HepG2 (cell line): ENCODE measurements around the gene NRL. TPM values are rescaled to one million over a fixed set of nuclear protein-coding genes. Genes with fewer than 3 reads are reported as not detected.

ENCODE experiments used
- ATAD3A ChIP-seq: sonication (generic); formaldehyde crosslinking; IDR thresholded peaks from 2 replicates; pipeline ENCODE4 v1.4.0; 2020; ENCODE audit warnings: missing genetic modification reagents
- CC2D1A ChIP-seq: sonication (generic); formaldehyde crosslinking; IDR thresholded peaks from 2 replicates; pipeline ENCODE4 v1.8.1; 2023; ENCODE audit warnings: mild to moderate bottlenecking, missing genetic modification reagents
- HNF4G ChIP-seq, 2 experiments: sonication (generic) in 1 of 2; formaldehyde crosslinking in 1 of 2; IDR thresholded peaks; 2 replicates each; pipeline versions ENCODE4 v1.4.0 to v1.6.1; 2011 to 2020; ENCODE audit warnings: borderline replicate concordance in 2 of 2, low read depth in 2 of 2, mild to moderate bottlenecking in 2 of 2, low read length in 1 of 2, missing genetic modification reagents in 1 of 2, moderate library complexity in 1 of 2
- HNRNPL ChIP-seq: fragments of 200-400 bp; formaldehyde crosslinking; IDR thresholded peaks from 2 replicates; pipeline ENCODE4 v1.6.1; 2017; ENCODE audit warnings: mild to moderate bottlenecking, low read depth, low read length
- MTF2 ChIP-seq: sonication (generic); formaldehyde crosslinking; IDR thresholded peaks from 2 replicates; pipeline ENCODE4 v1.5.0; 2020; ENCODE audit warnings: missing genetic modification reagents, borderline replicate concordance
- RFXAP ChIP-seq: sonication (generic); formaldehyde crosslinking; IDR thresholded peaks from 2 replicates; pipeline ENCODE4 v1.4.0; 2020; ENCODE audit warnings: missing genetic modification reagents, borderline replicate concordance
- U2AF2 ChIP-seq: fragments of 200-400 bp; formaldehyde crosslinking; IDR thresholded peaks from 2 replicates; pipeline ENCODE4 v1.6.1; 2017; ENCODE audit warnings: low read depth, mild to moderate bottlenecking, low read length
- ZNF101 ChIP-seq: sonication (generic); formaldehyde crosslinking; IDR thresholded peaks from 2 replicates; pipeline ENCODE4 v1.4.0; 2020; ENCODE audit warnings: mild to moderate bottlenecking, low read depth, missing genetic modification reagents, borderline replicate concordance
- ZNF430 ChIP-seq: sonication (generic); formaldehyde crosslinking; IDR thresholded peaks from 2 replicates; pipeline ENCODE4 v1.9.0; 2021; ENCODE audit warnings: mild to moderate bottlenecking, missing genetic modification reagents
- ZNF451 ChIP-seq: sonication (generic); formaldehyde crosslinking; IDR thresholded peaks from 2 replicates; pipeline ENCODE4 v1.5.0; 2020; ENCODE audit warnings: mild to moderate bottlenecking, missing genetic modification reagents
- ZNF512B ChIP-seq: sonication (generic); formaldehyde crosslinking; IDR thresholded peaks from 2 replicates; pipeline ENCODE4 v1.5.1; 2020; ENCODE audit warnings: missing genetic modification reagents, mild to moderate bottlenecking, borderline replicate concordance
- ZNF607 ChIP-seq: sonication (generic); formaldehyde crosslinking; IDR thresholded peaks from 2 replicates; pipeline ENCODE4 v1.5.1; 2020; ENCODE audit warnings: missing genetic modification reagents, mild to moderate bottlenecking, borderline replicate concordance
- ZNF800 ChIP-seq: sonication (generic); formaldehyde crosslinking; IDR thresholded peaks from 2 replicates; pipeline ENCODE4 v1.4.0; 2020; ENCODE audit warnings: missing genetic modification reagents
- polyA plus RNA-seq, 8 experiments: library from polyadenylated mRNA; depleted of rRNA in 3 of 8; stranded (reverse) in 7 of 8; unstranded in 1 of 8; fragments of >200 nt; fragmentation: Illumina TruSeq in 4 of 8; extraction: Trizol in 4 of 8; gene quantifications; 2 replicates each; pipeline versions ENCODE4 v1.2.1 to v1.2.3, GENCODE V29; 2011 to 2016; ENCODE audit warnings: low read depth in 4 of 8, missing spikeins in 1 of 8, mixed read lengths in 1 of 8; ENCODE audit not compliant: insufficient read depth in 1 of 8
- total RNA-seq, 5 experiments: library from RNA; depleted of rRNA; stranded (reverse); fragments of >200 nt; fragmentation: Illumina TruSeq; extraction: Trizol; gene quantifications; 2 replicates each; pipeline ENCODE4 v1.2.3, GENCODE V29; 2016; ENCODE audit warnings: low read depth in 1 of 5
- TF ChIP-seq, protein P1 (sequence below): sonication (generic); formaldehyde crosslinking; IDR thresholded peaks from 2 replicates; pipeline ENCODE4 v1.8.1; 2022; ENCODE audit warnings: low read depth, mild to moderate bottlenecking, missing genetic modification reagents
- TF ChIP-seq, protein P2 (sequence below): sonication (generic); formaldehyde crosslinking; IDR thresholded peaks from 2 replicates; pipeline ENCODE4 v1.5.0; 2020; ENCODE audit warnings: missing genetic modification reagents

NRL gene
- total and polyA plus RNA-seq, 2 of the 13 experiments (the other 11 are each of a cell fraction or from before 2014, with no cell fraction given): 2.5 to 4.7 TPM

- TF ChIP-seq, protein P1, sequence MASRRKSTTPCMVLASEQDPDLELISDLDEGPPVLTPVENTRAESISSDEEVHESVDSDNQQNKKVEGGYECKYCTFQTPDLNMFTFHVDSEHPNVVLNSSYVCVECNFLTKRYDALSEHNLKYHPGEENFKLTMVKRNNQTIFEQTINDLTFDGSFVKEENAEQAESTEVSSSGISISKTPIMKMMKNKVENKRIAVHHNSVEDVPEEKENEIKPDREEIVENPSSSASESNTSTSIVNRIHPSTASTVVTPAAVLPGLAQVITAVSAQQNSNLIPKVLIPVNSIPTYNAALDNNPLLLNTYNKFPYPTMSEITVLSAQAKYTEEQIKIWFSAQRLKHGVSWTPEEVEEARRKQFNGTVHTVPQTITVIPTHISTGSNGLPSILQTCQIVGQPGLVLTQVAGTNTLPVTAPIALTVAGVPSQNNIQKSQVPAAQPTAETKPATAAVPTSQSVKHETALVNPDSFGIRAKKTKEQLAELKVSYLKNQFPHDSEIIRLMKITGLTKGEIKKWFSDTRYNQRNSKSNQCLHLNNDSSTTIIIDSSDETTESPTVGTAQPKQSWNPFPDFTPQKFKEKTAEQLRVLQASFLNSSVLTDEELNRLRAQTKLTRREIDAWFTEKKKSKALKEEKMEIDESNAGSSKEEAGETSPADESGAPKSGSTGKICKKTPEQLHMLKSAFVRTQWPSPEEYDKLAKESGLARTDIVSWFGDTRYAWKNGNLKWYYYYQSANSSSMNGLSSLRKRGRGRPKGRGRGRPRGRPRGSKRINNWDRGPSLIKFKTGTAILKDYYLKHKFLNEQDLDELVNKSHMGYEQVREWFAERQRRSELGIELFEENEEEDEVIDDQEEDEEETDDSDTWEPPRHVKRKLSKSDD (CRISPR knock-in tag): no peak
- TF ChIP-seq ZNF607 (CRISPR knock-in tag): no peak
- no peak for TF ChIP-seq ZNF101 (CRISPR knock-in tag)
- TF ChIP-seq ZNF430 (CRISPR knock-in tag): no peak
- no peak for TF ChIP-seq ZNF800 (CRISPR knock-in tag)
- no peak for TF ChIP-seq ZNF451
- TF ChIP-seq HNRNPL: no peak
- TF ChIP-seq HNF4G (IDR thresholded peaks at IDR 0.05; ENCODE audit: borderline replicate concordance, low read depth, low read length): no peak
- TF ChIP-seq HNF4G (CRISPR knock-in tag; IDR thresholded peaks at IDR 0.05; ENCODE audit: borderline replicate concordance, low read depth): no peak
- no peak for TF ChIP-seq RFXAP (CRISPR knock-in tag)
- TF ChIP-seq CC2D1A: no peak
- TF ChIP-seq ATAD3A: no peak
- no peak for TF ChIP-seq ZNF512B (CRISPR knock-in tag)
- no peak for TF ChIP-seq U2AF2
- TF ChIP-seq, protein P2, sequence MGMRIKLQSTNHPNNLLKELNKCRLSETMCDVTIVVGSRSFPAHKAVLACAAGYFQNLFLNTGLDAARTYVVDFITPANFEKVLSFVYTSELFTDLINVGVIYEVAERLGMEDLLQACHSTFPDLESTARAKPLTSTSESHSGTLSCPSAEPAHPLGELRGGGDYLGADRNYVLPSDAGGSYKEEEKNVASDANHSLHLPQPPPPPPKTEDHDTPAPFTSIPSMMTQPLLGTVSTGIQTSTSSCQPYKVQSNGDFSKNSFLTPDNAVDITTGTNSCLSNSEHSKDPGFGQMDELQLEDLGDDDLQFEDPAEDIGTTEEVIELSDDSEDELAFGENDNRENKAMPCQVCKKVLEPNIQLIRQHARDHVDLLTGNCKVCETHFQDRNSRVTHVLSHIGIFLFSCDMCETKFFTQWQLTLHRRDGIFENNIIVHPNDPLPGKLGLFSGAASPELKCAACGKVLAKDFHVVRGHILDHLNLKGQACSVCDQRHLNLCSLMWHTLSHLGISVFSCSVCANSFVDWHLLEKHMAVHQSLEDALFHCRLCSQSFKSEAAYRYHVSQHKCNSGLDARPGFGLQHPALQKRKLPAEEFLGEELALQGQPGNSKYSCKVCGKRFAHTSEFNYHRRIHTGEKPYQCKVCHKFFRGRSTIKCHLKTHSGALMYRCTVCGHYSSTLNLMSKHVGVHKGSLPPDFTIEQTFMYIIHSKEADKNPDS (CRISPR knock-in tag): no peak; the same call in 1 of the 2 replicates
- TF ChIP-seq MTF2 (CRISPR knock-in tag): no peak
These were observed 81.9 kb downstream of the NRL start (continued) for GRCh38 chr14:24032727-24033418.
